Astrocyte (in vitro differentiated cells and primary cell): ENCODE data around the gene IRAK1.

Experiments used
- EZH2 ChIP-seq: IDR thresholded peaks from 2 replicates; pipeline ENCODE4 v1.6.1; 2012; ENCODE audit warnings: mild to moderate bottlenecking, low read length, inconsistent platforms; ENCODE audit not compliant: insufficient read depth
- TF ChIP-seq, protein P1 (sequence below): IDR thresholded peaks from 2 replicates; pipeline ENCODE4 v1.5.1; 2011; ENCODE audit warnings: low read depth, mild to moderate bottlenecking, inconsistent platforms, low read length, moderate library complexity; ENCODE audit not compliant: insufficient read depth

DNA sequence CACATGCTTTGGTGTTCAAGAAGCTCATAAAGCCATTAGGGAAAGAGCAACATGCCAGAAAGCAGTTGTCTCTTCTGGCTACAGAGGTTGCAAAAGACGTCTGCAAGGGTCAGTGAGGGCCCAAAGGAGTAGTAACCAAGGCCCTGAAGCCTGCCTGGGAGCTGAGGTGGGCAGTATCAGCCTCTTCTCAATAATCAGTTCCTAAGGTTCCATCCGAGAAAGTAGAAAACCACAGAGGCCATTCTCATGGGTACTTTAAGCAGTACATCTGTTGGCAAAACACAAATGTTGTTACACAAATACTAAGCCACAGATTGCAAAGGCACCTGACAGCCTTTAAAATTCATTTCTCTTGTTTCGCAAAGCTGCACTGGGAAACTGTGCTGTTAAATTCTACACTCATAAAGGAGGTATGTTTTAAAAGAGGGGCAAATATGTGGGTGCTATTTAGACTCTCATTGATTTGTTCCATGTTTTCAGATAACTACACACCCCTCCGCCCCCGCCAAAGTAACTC is 40.1 kb upstream of the IRAK1 start:
- TF ChIP-seq, protein P1, sequence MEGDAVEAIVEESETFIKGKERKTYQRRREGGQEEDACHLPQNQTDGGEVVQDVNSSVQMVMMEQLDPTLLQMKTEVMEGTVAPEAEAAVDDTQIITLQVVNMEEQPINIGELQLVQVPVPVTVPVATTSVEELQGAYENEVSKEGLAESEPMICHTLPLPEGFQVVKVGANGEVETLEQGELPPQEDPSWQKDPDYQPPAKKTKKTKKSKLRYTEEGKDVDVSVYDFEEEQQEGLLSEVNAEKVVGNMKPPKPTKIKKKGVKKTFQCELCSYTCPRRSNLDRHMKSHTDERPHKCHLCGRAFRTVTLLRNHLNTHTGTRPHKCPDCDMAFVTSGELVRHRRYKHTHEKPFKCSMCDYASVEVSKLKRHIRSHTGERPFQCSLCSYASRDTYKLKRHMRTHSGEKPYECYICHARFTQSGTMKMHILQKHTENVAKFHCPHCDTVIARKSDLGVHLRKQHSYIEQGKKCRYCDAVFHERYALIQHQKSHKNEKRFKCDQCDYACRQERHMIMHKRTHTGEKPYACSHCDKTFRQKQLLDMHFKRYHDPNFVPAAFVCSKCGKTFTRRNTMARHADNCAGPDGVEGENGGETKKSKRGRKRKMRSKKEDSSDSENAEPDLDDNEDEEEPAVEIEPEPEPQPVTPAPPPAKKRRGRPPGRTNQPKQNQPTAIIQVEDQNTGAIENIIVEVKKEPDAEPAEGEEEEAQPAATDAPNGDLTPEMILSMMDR = no peak
- TF ChIP-seq EZH2 = no peak
